HG03457 (cell line): ENCODE measurements around the gene FBN1.

Experiments used
- ATAC-seq: cut with Tn5 transposase; IDR thresholded peaks from one replicate; pipeline ENCODE4 v1.9.1; 2021; ENCODE audit warnings: moderate number of reproducible peaks; ENCODE audit not compliant: unreplicated experiment

Gene FBN1

GRCh38 chr15:48645558-48646330 is at the start of gene FBN1:
Gene FBN1 (minus strand): TSS chr15:48645709. CDS start chr15:48644769, 940 bp downstream.
- ATAC-seq: peak; percentile 42

GRCh38 chr15:48693484-48693883 is 48.0 kb upstream of the FBN1 start:
- ATAC-seq: no peak

- ATAC-seq: no peak
Measured at GRCh38 chr15:48688493-48688892, 43.0 kb upstream of the FBN1 start.

- ATAC-seq: no peak
Measured at GRCh38 chr15:48683991-48684765, 38.7 kb upstream of the FBN1 start.

- ATAC-seq: no peak
Measured at GRCh38 chr15:48682942-48683651, 37.6 kb upstream of the FBN1 start.

GRCh38 chr15:48681353-48681752 is 35.8 kb upstream of the FBN1 start:
- no peak for ATAC-seq

GRCh38 chr15:48680841-48681240 is 35.3 kb upstream of the FBN1 start:
- no peak for ATAC-seq

GRCh38 chr15:48679952-48680351 is 34.4 kb upstream of the FBN1 start:
- ATAC-seq: no peak

- no peak for ATAC-seq
Measured at GRCh38 chr15:48678851-48679250, 33.3 kb upstream of the FBN1 start.

- ATAC-seq: no peak
Measured at GRCh38 chr15:48677821-48678220, 32.3 kb upstream of the FBN1 start.

GRCh38 chr15:48675436-48675835 is 29.9 kb upstream of the FBN1 start:
- no peak for ATAC-seq

- ATAC-seq: no peak
Measured at GRCh38 chr15:48674876-48675275, 29.4 kb upstream of the FBN1 start.

- ATAC-seq: no peak
Measured at GRCh38 chr15:48672206-48672605, 26.7 kb upstream of the FBN1 start.

GRCh38 chr15:48671103-48672022 is 25.9 kb upstream of the FBN1 start:
- ATAC-seq: no peak

- no peak for ATAC-seq
Measured at GRCh38 chr15:48667701-48668100, 22.2 kb upstream of the FBN1 start.

GRCh38 chr15:48664436-48664835 is 18.9 kb upstream of the FBN1 start:
- no peak for ATAC-seq

GRCh38 chr15:48657950-48658591 is 12.6 kb upstream of the FBN1 start:
- ATAC-seq: no peak

- no peak for ATAC-seq
Measured at GRCh38 chr15:48654801-48655200, 9.3 kb upstream of the FBN1 start.

- ATAC-seq: no peak
Measured at GRCh38 chr15:48653913-48654670, 8.6 kb upstream of the FBN1 start.
